ENCODE measurements around the gene ZNF124.

DNA sequence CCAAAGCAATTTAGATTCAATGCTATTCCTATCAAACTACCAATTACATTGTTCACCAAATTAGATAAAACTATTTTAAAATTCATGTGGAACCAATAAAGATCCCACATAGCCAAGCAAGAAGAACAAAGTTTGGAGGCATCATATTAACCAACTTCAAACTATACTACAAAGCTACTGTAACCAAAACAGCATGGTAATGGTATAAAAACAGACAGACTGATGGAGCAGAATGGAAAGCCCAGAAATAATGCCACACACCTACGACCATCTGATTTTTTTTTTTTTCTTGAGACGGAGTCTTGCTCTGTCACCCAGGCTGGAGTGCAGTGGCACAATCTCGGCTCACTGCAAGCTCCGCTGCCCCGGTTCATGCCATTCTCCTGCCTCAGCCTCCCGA, 7.1 kb downstream of the ZNF124 start:
- TF ChIP-seq CTCF (IDR thresholded peaks at IDR 0.05; ENCODE audit: insufficient read depth, low read length, poor library complexity, severe bottlenecking) (no peak), EZH2phosphoT487 (conservative IDR thresholded peaks at IDR 0.05; ENCODE audit: low read length) (no peak)
